Fibroblast of mammary gland (primary cell): ENCODE results near the gene NUP210.

Experiments used
- DNase-seq: peaks from one replicate; pipeline ENCODE4 v3.0.0-alpha.2; 2010; ENCODE audit warnings: low read depth
- H3K4me3 ChIP-seq: 2 replicates; pipeline ENCODE4 v1.5.1; 2011; ENCODE audit warnings: low read depth, mild to moderate bottlenecking, low read length, moderate library complexity; ENCODE audit not compliant: control insufficient read depth
- TF ChIP-seq, protein P1 (sequence below): conservative IDR thresholded peaks from 2 replicates; pipeline ENCODE4 v1.5.1; 2011; ENCODE audit warnings: low read depth, low read length, inconsistent platforms; ENCODE audit not compliant: control insufficient read depth, insufficient read depth

NUP210 gene

DNA sequence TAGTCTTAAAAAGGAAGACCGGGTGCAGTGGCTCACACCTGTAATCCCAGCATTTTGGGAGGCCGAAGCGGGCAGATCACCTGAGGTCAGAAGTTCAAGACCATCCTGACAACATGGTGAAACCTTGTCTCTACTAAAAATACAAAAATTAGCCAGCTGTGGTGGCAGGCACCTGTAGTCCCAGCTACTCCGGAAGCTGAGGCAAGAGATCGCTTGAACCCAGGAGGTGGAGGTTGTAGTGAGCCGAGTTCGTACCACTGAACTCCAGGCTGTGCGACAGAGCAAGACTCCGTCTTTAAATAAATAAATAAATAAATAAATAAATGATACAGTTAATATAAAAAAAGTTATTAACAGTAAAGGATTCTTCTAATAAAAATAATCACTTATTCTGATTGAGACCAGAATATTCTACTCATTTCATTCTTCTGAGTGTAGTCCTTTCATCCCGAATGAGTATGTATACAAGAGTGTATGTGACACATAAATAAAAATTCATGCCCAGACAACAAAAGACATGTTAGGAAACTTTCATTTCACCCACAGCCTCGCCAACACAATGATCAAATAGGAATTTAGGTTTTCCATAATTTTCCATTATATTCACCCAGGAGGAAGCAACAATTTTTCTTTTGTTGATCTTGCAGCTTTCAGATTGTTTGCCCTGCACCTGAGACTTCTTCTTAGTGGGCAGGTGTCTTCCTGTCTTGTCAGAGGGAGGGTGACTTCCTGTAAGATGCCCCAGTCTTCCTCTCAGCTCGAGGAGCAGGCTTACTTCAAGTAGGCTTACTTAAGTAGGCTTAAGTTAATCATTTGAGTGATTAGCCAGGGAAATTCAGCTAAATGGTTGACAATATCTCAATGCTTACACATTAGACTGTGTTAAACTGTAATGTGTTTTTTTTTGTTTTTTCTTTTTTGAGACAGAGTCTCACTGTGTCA lies 7.8 kb upstream of the NUP210 start:
- TF ChIP-seq, protein P1, sequence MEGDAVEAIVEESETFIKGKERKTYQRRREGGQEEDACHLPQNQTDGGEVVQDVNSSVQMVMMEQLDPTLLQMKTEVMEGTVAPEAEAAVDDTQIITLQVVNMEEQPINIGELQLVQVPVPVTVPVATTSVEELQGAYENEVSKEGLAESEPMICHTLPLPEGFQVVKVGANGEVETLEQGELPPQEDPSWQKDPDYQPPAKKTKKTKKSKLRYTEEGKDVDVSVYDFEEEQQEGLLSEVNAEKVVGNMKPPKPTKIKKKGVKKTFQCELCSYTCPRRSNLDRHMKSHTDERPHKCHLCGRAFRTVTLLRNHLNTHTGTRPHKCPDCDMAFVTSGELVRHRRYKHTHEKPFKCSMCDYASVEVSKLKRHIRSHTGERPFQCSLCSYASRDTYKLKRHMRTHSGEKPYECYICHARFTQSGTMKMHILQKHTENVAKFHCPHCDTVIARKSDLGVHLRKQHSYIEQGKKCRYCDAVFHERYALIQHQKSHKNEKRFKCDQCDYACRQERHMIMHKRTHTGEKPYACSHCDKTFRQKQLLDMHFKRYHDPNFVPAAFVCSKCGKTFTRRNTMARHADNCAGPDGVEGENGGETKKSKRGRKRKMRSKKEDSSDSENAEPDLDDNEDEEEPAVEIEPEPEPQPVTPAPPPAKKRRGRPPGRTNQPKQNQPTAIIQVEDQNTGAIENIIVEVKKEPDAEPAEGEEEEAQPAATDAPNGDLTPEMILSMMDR, result no peak
- H3K4me3 ChIP-seq, result no peak overlapping the region
- no peak for DNase-seq

GRCh38 chr3:13426591-13426990 lies 6.5 kb upstream of the NUP210 start:
- TF ChIP-seq, protein P1, result no peak
- no peak overlapping the region for H3K4me3 ChIP-seq
- DNase-seq, result no peak

GRCh38 chr3:13425689-13426088 lies 5.6 kb upstream of the NUP210 start:
- TF ChIP-seq, protein P1, result no peak
- no peak overlapping the region for H3K4me3 ChIP-seq

DNA sequence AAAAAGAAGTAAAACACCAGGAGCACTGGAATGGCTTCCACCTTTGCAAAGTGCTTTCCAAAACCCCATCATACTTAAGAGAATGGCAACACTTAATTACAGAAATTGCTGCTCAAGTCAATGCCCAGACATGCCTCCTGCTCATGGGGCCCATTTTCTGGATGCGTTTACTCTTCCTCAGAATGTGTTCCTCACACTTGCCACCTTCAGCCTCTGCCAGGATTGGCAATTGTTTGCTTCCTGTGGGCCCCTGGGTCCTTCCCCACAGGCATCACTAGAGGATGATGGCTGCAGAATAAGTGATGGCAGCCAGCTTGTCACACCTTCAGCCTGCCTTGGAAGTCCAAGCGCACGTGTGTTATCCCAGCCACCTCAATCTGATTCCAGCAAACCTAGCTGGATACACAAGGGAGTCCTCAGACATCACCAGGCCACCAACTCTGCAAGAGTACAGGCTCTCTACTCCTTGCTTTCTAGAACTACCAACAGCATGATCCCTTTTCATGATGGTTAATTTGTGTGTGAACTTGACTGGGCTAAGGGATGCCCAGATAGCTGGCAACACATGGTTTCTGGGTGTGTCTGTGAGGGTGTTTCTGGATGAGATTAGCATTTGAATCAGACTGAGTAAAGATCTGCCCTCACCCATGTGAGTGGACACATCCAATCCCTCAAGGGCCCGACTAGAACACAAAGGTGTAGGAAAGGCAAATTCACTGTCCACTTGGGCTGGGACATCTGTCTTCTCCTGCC lies 4.9 kb upstream of the NUP210 start:
- TF ChIP-seq, protein P1, result no peak
- DNase-seq, result no peak
- H3K4me3 ChIP-seq, result no peak overlapping the region

More at GRCh38 chr3:13425689-13426088, 5.6 kb upstream of the NUP210 start:
- no peak for DNase-seq

- DNase-seq, result no peak
- TF ChIP-seq, protein P1, result no peak
- H3K4me3 ChIP-seq, result no peak overlapping the region
Observed at GRCh38 chr3:13424141-13424844, 4.2 kb upstream of the NUP210 start.
